HepG2 (cell line): ENCODE data around the gene MUTYH. TPM values are rescaled to one million over a fixed set of nuclear protein-coding genes. Genes with fewer than 3 reads are reported as not detected.

Experiments used
- ARID2 ChIP-seq: sonication (generic); formaldehyde crosslinking; IDR thresholded peaks from 2 replicates; pipeline ENCODE4 v1.8.1; 2022; ENCODE audit warnings: mild to moderate bottlenecking, missing genetic modification reagents, borderline replicate concordance
- ARID3A ChIP-seq: IDR thresholded peaks from 2 replicates; pipeline ENCODE4 v1.6.1; 2012; ENCODE audit warnings: low read depth, low read length, improper control_type of control experiment
- BCL6 ChIP-seq: IDR thresholded peaks from 2 replicates; pipeline ENCODE4 v1.6.1; 2016; ENCODE audit warnings: missing genetic modification reagents, missing compliant biosample characterization
- BCLAF1 ChIP-seq: fragments of 450-650 bp; IDR thresholded peaks from 2 replicates; pipeline ENCODE4 v1.6.1; 2017; ENCODE audit warnings: mild to moderate bottlenecking
- CBX1 ChIP-seq: IDR thresholded peaks from one replicate; pipeline ENCODE4 v1.6.1; 2016; ENCODE audit warnings: antibody characterized with exemption, low read depth
- CHCHD3 ChIP-seq: sonication (generic); formaldehyde crosslinking; IDR thresholded peaks from 2 replicates; pipeline ENCODE4 v1.8.0; 2022; ENCODE audit warnings: mild to moderate bottlenecking, missing genetic modification reagents, moderate library complexity
- ERF ChIP-seq: IDR thresholded peaks from 2 replicates; pipeline ENCODE4 v1.6.1; 2018; ENCODE audit warnings: missing biosample characterization, missing genetic modification reagents
- GABPB1 ChIP-seq: IDR thresholded peaks from 2 replicates; pipeline ENCODE4 v1.6.1; 2016; ENCODE audit warnings: mild to moderate bottlenecking, missing genetic modification reagents, moderate library complexity, missing compliant biosample characterization
- GMEB1 ChIP-seq: sonication (generic); formaldehyde crosslinking; IDR thresholded peaks from 2 replicates; pipeline ENCODE4 v1.5.1; 2020; ENCODE audit warnings: missing genetic modification reagents, mild to moderate bottlenecking, borderline replicate concordance
- GPN1 ChIP-seq: sonication (generic); formaldehyde crosslinking; IDR thresholded peaks from 2 replicates; pipeline ENCODE4 v1.5.1; 2020; ENCODE audit warnings: missing genetic modification reagents, borderline replicate concordance
- HOXA7 ChIP-seq: sonication (generic); formaldehyde crosslinking; IDR thresholded peaks from 2 replicates; pipeline ENCODE4 v1.8.1; 2022; ENCODE audit warnings: mild to moderate bottlenecking, missing genetic modification reagents, moderate library complexity
- KLF9 ChIP-seq: IDR thresholded peaks from 2 replicates; pipeline ENCODE4 v1.6.1; 2016; ENCODE audit warnings: low read depth
- MLLT10 ChIP-seq: sonication (generic); formaldehyde crosslinking; IDR thresholded peaks from 2 replicates; pipeline ENCODE4 v1.4.0; 2020; ENCODE audit warnings: missing genetic modification reagents
- NFIC ChIP-seq: IDR thresholded peaks from 2 replicates; pipeline ENCODE4 v1.6.1; 2012; ENCODE audit warnings: mild to moderate bottlenecking, low read length, inconsistent platforms
- NFKBIZ ChIP-seq: IDR thresholded peaks from 2 replicates; pipeline ENCODE4 v1.6.1; 2018; ENCODE audit warnings: missing genetic modification reagents, missing compliant biosample characterization
- PHB2 ChIP-seq: fragments of 450-650 bp; IDR thresholded peaks from 2 replicates; pipeline ENCODE4 v1.6.1; 2018; ENCODE audit not compliant: partially characterized antibody
- RXRA ChIP-seq: sonication (generic); formaldehyde crosslinking; IDR thresholded peaks from 2 replicates; pipeline ENCODE4 v1.5.1; 2020; ENCODE audit warnings: missing genetic modification reagents
- THRA ChIP-seq: sonication (generic); formaldehyde crosslinking; IDR thresholded peaks from 2 replicates; pipeline ENCODE4 v1.4.0; 2020; ENCODE audit warnings: missing genetic modification reagents, borderline replicate concordance
- YEATS2 ChIP-seq: sonication (generic); formaldehyde crosslinking; IDR thresholded peaks from 2 replicates; pipeline ENCODE4 v1.4.0; 2020; ENCODE audit warnings: missing genetic modification reagents, borderline replicate concordance
- ZNF124 ChIP-seq: sonication (generic); formaldehyde crosslinking; IDR thresholded peaks from 2 replicates; pipeline ENCODE4 v1.4.0; 2020; ENCODE audit warnings: missing genetic modification reagents
- ZNF383 ChIP-seq: sonication (generic); formaldehyde crosslinking; IDR thresholded peaks from 2 replicates; pipeline ENCODE4 v1.4.0; 2020; ENCODE audit warnings: missing genetic modification reagents, mild to moderate bottlenecking, borderline replicate concordance
- ZNF460 ChIP-seq: sonication (generic); formaldehyde crosslinking; IDR thresholded peaks from 2 replicates; pipeline ENCODE4 v1.5.1; 2020; ENCODE audit warnings: missing genetic modification reagents, mild to moderate bottlenecking, borderline replicate concordance
- ZSCAN20 ChIP-seq: sonication (generic); formaldehyde crosslinking; IDR thresholded peaks from 2 replicates; pipeline ENCODE4 v1.4.0; 2020; ENCODE audit warnings: missing genetic modification reagents, mild to moderate bottlenecking, borderline replicate concordance
- polyA plus RNA-seq, 8 experiments: library from polyadenylated mRNA; depleted of rRNA in 3 of 8; stranded (reverse) in 7 of 8; unstranded in 1 of 8; fragments of >200 nt; fragmentation: Illumina TruSeq in 4 of 8; extraction: Trizol in 4 of 8; gene quantifications; 2 replicates each; pipeline versions ENCODE4 v1.2.1 to v1.2.3, GENCODE V29; 2011 to 2016; ENCODE audit warnings: low read depth in 4 of 8, missing spikeins in 1 of 8, mixed read lengths in 1 of 8; ENCODE audit not compliant: insufficient read depth in 1 of 8
- total RNA-seq, 5 experiments: library from RNA; depleted of rRNA; stranded (reverse); fragments of >200 nt; fragmentation: Illumina TruSeq; extraction: Trizol; gene quantifications; 2 replicates each; pipeline ENCODE4 v1.2.3, GENCODE V29; 2016; ENCODE audit warnings: low read depth in 1 of 5

Gene MUTYH
- total and polyA plus RNA-seq, 2 of the 13 experiments (the other 11 are each of a cell fraction or from before 2014, with no cell fraction given) = 16.3 to 17.1 TPM

GRCh38 chr1:45339789-45340558, at the start of gene MUTYH, which contains the start of gene TOE1 (continued):
- TF ChIP-seq ARID3A (no peak), ZSCAN20 (CRISPR knock-in tag) (peak; percentile 88; the same call in 1 of the 2 replicates), CHCHD3 (no peak), BCL6 (0 out of 2 replicates have a peak, but pooled peaks have one; percentile 48), ARID2 (CRISPR knock-in tag) (0 out of 2 replicates have a peak, but pooled peaks have one; percentile 22), YEATS2 (CRISPR knock-in tag) (peak; percentile 87), KLF9 (peak; percentile 91; the same call in 1 of the 2 replicates), NFIC (no peak), ZNF383 (CRISPR knock-in tag) (0 out of 2 replicates have a peak, but pooled peaks have one; percentile 17), MLLT10 (no peak), BCLAF1 (no peak), ZNF124 (CRISPR knock-in tag) (peak; percentile 54), GABPB1 (CRISPR knock-in tag) (peak; percentile 94), ZNF460 (CRISPR knock-in tag) (no peak), NFKBIZ (no peak; the same call in 1 of the 2 replicates), GPN1 (CRISPR knock-in tag) (no peak), CBX1 (peak; percentile 52), HOXA7 (CRISPR knock-in tag) (no peak), THRA (CRISPR knock-in tag) (no peak), PHB2 (no peak), ERF (CRISPR knock-in tag) (peak; percentile 80), RXRA (peak; percentile 89), GMEB1 (CRISPR knock-in tag) (peak; percentile 94)
